Measurements from ENCODE around the gene RABGAP1L.

Gene RABGAP1L

GRCh38 chr1:174746024-174746808 lies 586.9 kb downstream of the RABGAP1L start:
- H3K27ac ChIP-seq (ENCODE audit: insufficient read depth in 1 of 2, low read depth in 1 of 2, low read length in 2 of 2, poor library complexity in 1 of 2, severe bottlenecking in 2 of 2) = no peak overlapping the region
- CTCF ChIA-PET = interaction anchor here (0.7 to 8.0 kb wide), 5 partner anchors 20 to 490 kb away, joined by 3 to 64 read pairs (median 9); no protein-coding TSS in a partner anchor
- no peak for DNase-seq
- H3K27me3 ChIP-seq (replicated peaks in 2 of 5; ENCODE audit: control insufficient read depth in 4 of 5, insufficient read depth in 5 of 5, low read length in 4 of 5) = no peaks in the 10 kb centered on the region
- no peaks in the 10 kb centered on the region for H3K9me3 ChIP-seq (ENCODE audit: control extremely low read depth in 1 of 5, control insufficient read depth in 4 of 5, insufficient read depth in 2 of 5, low read depth in 1 of 5, low read length in 4 of 5)
- no peak overlapping the region for H3K4me3 ChIP-seq (ENCODE audit: control insufficient read depth in 1 of 7, extremely low read depth in 1 of 7, insufficient read depth in 4 of 7, low read depth in 2 of 7, low read length in 6 of 7)
- no peaks in the 10 kb centered on the region for H3K36me3 ChIP-seq (ENCODE audit: control insufficient read depth in 4 of 4, insufficient read depth in 4 of 4, low read length in 3 of 4)
- H3K4me1 ChIP-seq (ENCODE audit: control extremely low read depth in 1 of 4, control insufficient read depth in 4 of 4, insufficient read depth in 4 of 4, low read length in 3 of 4) = peaks cover 0 to 8% (median 4%) of the 10 kb centered on the region in 4 experiments
- POLR2A ChIA-PET = no interaction called here
- WGBS (ENCODE audit: insufficient coverage) = 69% methylated on average over 2 of the region's 2 CpGs

GRCh38 chr1:174747613-174748012 lies 588.3 kb downstream of the RABGAP1L start:
- ChIA-PET CTCF (interaction anchor here (0.8 to 8.0 kb wide), 3 partner anchors 23 to 488 kb away, joined by 3 to 64 read pairs (median 22); no protein-coding TSS in a partner anchor), POLR2A (no interaction called here)
- H3K36me3 ChIP-seq (ENCODE audit: control insufficient read depth in 4 of 4, insufficient read depth in 4 of 4, low read length in 3 of 4) = no peaks in the 10 kb centered on the region

GRCh38 chr1:174748586-174748985 lies 589.3 kb downstream of the RABGAP1L start:
- no peak for DNase-seq
- no peaks in the 10 kb centered on the region for H3K36me3 ChIP-seq (ENCODE audit: control insufficient read depth in 4 of 4, insufficient read depth in 4 of 4, low read length in 3 of 4)
- no peak overlapping the region for H3K4me3 ChIP-seq (ENCODE audit: control insufficient read depth in 1 of 7, extremely low read depth in 1 of 7, insufficient read depth in 4 of 7, low read depth in 2 of 7, low read length in 6 of 7)
- H3K27me3 ChIP-seq (replicated peaks in 2 of 5; ENCODE audit: control insufficient read depth in 4 of 5, insufficient read depth in 5 of 5, low read length in 4 of 5) = no peaks in the 10 kb centered on the region
- no peak overlapping the region for H3K27ac ChIP-seq (ENCODE audit: insufficient read depth in 1 of 2, low read depth in 1 of 2, low read length in 2 of 2, poor library complexity in 1 of 2, severe bottlenecking in 2 of 2)
- ChIA-PET POLR2A (no interaction called here), CTCF (interaction anchor here (0.7 to 8.0 kb wide), 3 partner anchors 486 to 1149 kb away, joined by 3 to 64 read pairs (median 22); no protein-coding TSS in a partner anchor)
- H3K9me3 ChIP-seq (ENCODE audit: control extremely low read depth in 1 of 5, control insufficient read depth in 4 of 5, insufficient read depth in 2 of 5, low read depth in 1 of 5, low read length in 4 of 5) = no peaks in the 10 kb centered on the region
- H3K4me1 ChIP-seq (ENCODE audit: control extremely low read depth in 1 of 4, control insufficient read depth in 4 of 4, insufficient read depth in 4 of 4, low read length in 3 of 4) = no peaks in the 10 kb centered on the region
- WGBS (ENCODE audit: insufficient coverage) = 97% methylated on average over 5 of the region's 7 CpGs

More at GRCh38 chr1:174747613-174748012, 588.3 kb downstream of the RABGAP1L start:
- H3K9me3 ChIP-seq (ENCODE audit: control extremely low read depth in 1 of 5, control insufficient read depth in 4 of 5, insufficient read depth in 2 of 5, low read depth in 1 of 5, low read length in 4 of 5) = no peaks in the 10 kb centered on the region
- DNase-seq = no peak
- no peaks in the 10 kb centered on the region for H3K27me3 ChIP-seq (replicated peaks in 2 of 5; ENCODE audit: control insufficient read depth in 4 of 5, insufficient read depth in 5 of 5, low read length in 4 of 5)
- H3K4me3 ChIP-seq (ENCODE audit: control insufficient read depth in 1 of 7, extremely low read depth in 1 of 7, insufficient read depth in 4 of 7, low read depth in 2 of 7, low read length in 6 of 7) = no peak overlapping the region
- peaks cover 0 to 7% (median 4%) of the 10 kb centered on the region in 4 experiments for H3K4me1 ChIP-seq (ENCODE audit: control extremely low read depth in 1 of 4, control insufficient read depth in 4 of 4, insufficient read depth in 4 of 4, low read length in 3 of 4)
- no peak overlapping the region for H3K27ac ChIP-seq (ENCODE audit: insufficient read depth in 1 of 2, low read depth in 1 of 2, low read length in 2 of 2, poor library complexity in 1 of 2, severe bottlenecking in 2 of 2)

- no peaks in the 10 kb centered on the region for H3K36me3 ChIP-seq (ENCODE audit: control insufficient read depth in 4 of 4, insufficient read depth in 4 of 4, low read length in 3 of 4)
- ChIA-PET CTCF (interaction anchor here (1.0 kb wide), 1 partner anchor 234 kb away, joined by 3 read pairs; no protein-coding TSS in a partner anchor), POLR2A (no interaction called here)
- no peaks in the 10 kb centered on the region for H3K9me3 ChIP-seq (ENCODE audit: control extremely low read depth in 1 of 5, control insufficient read depth in 4 of 5, insufficient read depth in 2 of 5, low read depth in 1 of 5, low read length in 4 of 5)
- DNase-seq = no peak
- no peaks in the 10 kb centered on the region for H3K4me1 ChIP-seq (ENCODE audit: control extremely low read depth in 1 of 4, control insufficient read depth in 4 of 4, insufficient read depth in 4 of 4, low read length in 3 of 4)
- no CpG with 5 or more reads among the region's 1 CpG for WGBS (ENCODE audit: insufficient coverage)
- H3K27ac ChIP-seq (ENCODE audit: insufficient read depth in 1 of 2, low read depth in 1 of 2, low read length in 2 of 2, poor library complexity in 1 of 2, severe bottlenecking in 2 of 2) = no peak overlapping the region
- no peaks in the 10 kb centered on the region for H3K27me3 ChIP-seq (replicated peaks in 2 of 5; ENCODE audit: control insufficient read depth in 4 of 5, insufficient read depth in 5 of 5, low read length in 4 of 5)
- no peak overlapping the region for H3K4me3 ChIP-seq (ENCODE audit: control insufficient read depth in 1 of 7, extremely low read depth in 1 of 7, insufficient read depth in 4 of 7, low read depth in 2 of 7, low read length in 6 of 7)
Measured at GRCh38 chr1:174753131-174753530, 593.8 kb downstream of the RABGAP1L start.

- H3K4me1 ChIP-seq (ENCODE audit: control extremely low read depth in 1 of 4, control insufficient read depth in 4 of 4, insufficient read depth in 4 of 4, low read length in 3 of 4) = no peaks in the 10 kb centered on the region
- H3K4me3 ChIP-seq (ENCODE audit: control insufficient read depth in 1 of 7, extremely low read depth in 1 of 7, insufficient read depth in 4 of 7, low read depth in 2 of 7, low read length in 6 of 7) = no peak overlapping the region
- no peaks in the 10 kb centered on the region for H3K9me3 ChIP-seq (ENCODE audit: control extremely low read depth in 1 of 5, control insufficient read depth in 4 of 5, insufficient read depth in 2 of 5, low read depth in 1 of 5, low read length in 4 of 5)
- no peak overlapping the region for H3K27ac ChIP-seq (ENCODE audit: insufficient read depth in 1 of 2, low read depth in 1 of 2, low read length in 2 of 2, poor library complexity in 1 of 2, severe bottlenecking in 2 of 2)
- H3K36me3 ChIP-seq (ENCODE audit: control insufficient read depth in 4 of 4, insufficient read depth in 4 of 4, low read length in 3 of 4) = no peaks in the 10 kb centered on the region
- ChIA-PET CTCF (interaction anchor here (1.5 kb wide), 1 partner anchor 218 kb away, joined by 3 read pairs; no protein-coding TSS in a partner anchor), POLR2A (no interaction called here)
- DNase-seq = no peak
- H3K27me3 ChIP-seq (replicated peaks in 2 of 5; ENCODE audit: control insufficient read depth in 4 of 5, insufficient read depth in 5 of 5, low read length in 4 of 5) = no peaks in the 10 kb centered on the region
- 99% methylated on average over 19 of the region's 19 CpGs for WGBS (ENCODE audit: insufficient coverage)
Measured at GRCh38 chr1:174761335-174761734, 602.0 kb downstream of the RABGAP1L start.

- ChIA-PET POLR2A (no interaction called here), CTCF (interaction anchor here (0.9 kb wide), 1 partner anchor 11 kb away, joined by 3 read pairs; no protein-coding TSS in a partner anchor)
- no peak for DNase-seq
- Histone ChIP-seq H3K4me1 (ENCODE audit: control extremely low read depth in 1 of 4, control insufficient read depth in 4 of 4, insufficient read depth in 4 of 4, low read length in 3 of 4) (no peaks in the 10 kb centered on the region), H3K27me3 (replicated peaks in 2 of 5; ENCODE audit: control insufficient read depth in 4 of 5, insufficient read depth in 5 of 5, low read length in 4 of 5) (no peaks in the 10 kb centered on the region), H3K36me3 (ENCODE audit: control insufficient read depth in 4 of 4, insufficient read depth in 4 of 4, low read length in 3 of 4) (no peaks in the 10 kb centered on the region), H3K27ac (ENCODE audit: insufficient read depth in 1 of 2, low read depth in 1 of 2, low read length in 2 of 2, poor library complexity in 1 of 2, severe bottlenecking in 2 of 2) (no peak overlapping the region), H3K4me3 (ENCODE audit: control insufficient read depth in 1 of 7, extremely low read depth in 1 of 7, insufficient read depth in 4 of 7, low read depth in 2 of 7, low read length in 6 of 7) (no peak overlapping the region), H3K9me3 (ENCODE audit: control extremely low read depth in 1 of 5, control insufficient read depth in 4 of 5, insufficient read depth in 2 of 5, low read depth in 1 of 5, low read length in 4 of 5) (no peaks in the 10 kb centered on the region)
- WGBS (ENCODE audit: insufficient coverage) = 100% methylated on average over 3 of the region's 4 CpGs
Measured at GRCh38 chr1:174761901-174762585, 602.7 kb downstream of the RABGAP1L start.

GRCh38 chr1:174764191-174764590 lies 604.9 kb downstream of the RABGAP1L start:
- no peak for DNase-seq
- H3K27ac ChIP-seq (ENCODE audit: insufficient read depth in 1 of 2, low read depth in 1 of 2, low read length in 2 of 2, poor library complexity in 1 of 2, severe bottlenecking in 2 of 2) = no peak overlapping the region
- H3K27me3 ChIP-seq (replicated peaks in 2 of 5; ENCODE audit: control insufficient read depth in 4 of 5, insufficient read depth in 5 of 5, low read length in 4 of 5) = no peaks in the 10 kb centered on the region
- no peaks in the 10 kb centered on the region for H3K36me3 ChIP-seq (ENCODE audit: control insufficient read depth in 4 of 4, insufficient read depth in 4 of 4, low read length in 3 of 4)
- peaks cover 0 to 6% (median 0%) of the 10 kb centered on the region in 4 experiments for H3K4me1 ChIP-seq (ENCODE audit: control extremely low read depth in 1 of 4, control insufficient read depth in 4 of 4, insufficient read depth in 4 of 4, low read length in 3 of 4)
- H3K4me3 ChIP-seq (ENCODE audit: control insufficient read depth in 1 of 7, extremely low read depth in 1 of 7, insufficient read depth in 4 of 7, low read depth in 2 of 7, low read length in 6 of 7) = no peak overlapping the region
- CTCF ChIA-PET = no interaction called here
- POLR2A ChIA-PET = no interaction called here
- H3K9me3 ChIP-seq (ENCODE audit: control extremely low read depth in 1 of 5, control insufficient read depth in 4 of 5, insufficient read depth in 2 of 5, low read depth in 1 of 5, low read length in 4 of 5) = no peaks in the 10 kb centered on the region
- no CpG with 5 or more reads among the region's 2 CpGs for WGBS (ENCODE audit: insufficient coverage)
